H1 (cell line): Measurements from ENCODE around the gene LDLR. TPM values are rescaled to one million over a fixed set of nuclear protein-coding genes. Genes with fewer than 3 reads are reported as not detected.

ENCODE experiments used
- polyA plus RNA-seq, 7 experiments: library from polyadenylated mRNA; depleted of rRNA in 3 of 7; stranded (reverse) in 5 of 7; unstranded in 2 of 7; fragments of >200 nt in 5 of 7; fragments of 200-250 nt in 2 of 7; gene quantifications; 1 replicate in 5 of 7; 2 replicates in 1 of 7; 4 replicates in 1 of 7; pipeline versions ENCODE4 v1.2.1 to v1.2.3, GENCODE V29; 2011 to 2013; ENCODE audit warnings: missing spikeins in 2 of 7, mixed read lengths in 2 of 7
- total RNA-seq: library from RNA; stranded (reverse); fragmentation: NEBNext Ultra II Directional; extraction: Animal tissue kit (Norgen Biotek cat#: 25700); gene quantifications from 2 replicates; pipeline ENCODE4 v1.2.1, GENCODE V29; 2021
- TF ChIP-seq, protein P1 (sequence below): fragments of 300-600 bp; sonication (generic); IDR thresholded peaks from 2 replicates; pipeline ENCODE4 v1.7.1; 2012; ENCODE audit warnings: low read length, moderate library complexity, mild to moderate bottlenecking, inconsistent platforms; ENCODE audit not compliant: insufficient replicate concordance

LDLR gene
- total and polyA plus RNA-seq, 2 of the 8 experiments (the other 6 are each of a cell fraction or from before 2014, with no cell fraction given): 70.1 to 118 TPM

DNA sequence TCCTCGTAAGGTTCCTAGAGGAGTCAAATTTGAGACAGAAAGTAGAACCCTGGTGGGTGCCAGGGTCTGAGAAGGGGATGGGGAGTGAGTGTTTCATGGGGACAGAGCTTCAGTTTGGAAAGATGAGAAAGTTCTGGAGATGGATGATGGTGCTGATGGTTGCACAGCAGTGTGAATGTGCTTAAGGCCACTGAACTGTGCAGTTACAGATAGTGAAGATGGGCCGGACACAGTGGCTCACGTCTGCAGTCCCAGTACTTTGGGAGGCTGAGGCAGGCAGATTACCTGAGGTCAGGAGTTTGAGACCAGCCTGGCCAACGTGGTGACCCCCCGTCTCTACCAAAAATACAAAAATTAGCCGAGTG lies 65.4 kb downstream of the LDLR start (continued):
- TF ChIP-seq, protein P1, sequence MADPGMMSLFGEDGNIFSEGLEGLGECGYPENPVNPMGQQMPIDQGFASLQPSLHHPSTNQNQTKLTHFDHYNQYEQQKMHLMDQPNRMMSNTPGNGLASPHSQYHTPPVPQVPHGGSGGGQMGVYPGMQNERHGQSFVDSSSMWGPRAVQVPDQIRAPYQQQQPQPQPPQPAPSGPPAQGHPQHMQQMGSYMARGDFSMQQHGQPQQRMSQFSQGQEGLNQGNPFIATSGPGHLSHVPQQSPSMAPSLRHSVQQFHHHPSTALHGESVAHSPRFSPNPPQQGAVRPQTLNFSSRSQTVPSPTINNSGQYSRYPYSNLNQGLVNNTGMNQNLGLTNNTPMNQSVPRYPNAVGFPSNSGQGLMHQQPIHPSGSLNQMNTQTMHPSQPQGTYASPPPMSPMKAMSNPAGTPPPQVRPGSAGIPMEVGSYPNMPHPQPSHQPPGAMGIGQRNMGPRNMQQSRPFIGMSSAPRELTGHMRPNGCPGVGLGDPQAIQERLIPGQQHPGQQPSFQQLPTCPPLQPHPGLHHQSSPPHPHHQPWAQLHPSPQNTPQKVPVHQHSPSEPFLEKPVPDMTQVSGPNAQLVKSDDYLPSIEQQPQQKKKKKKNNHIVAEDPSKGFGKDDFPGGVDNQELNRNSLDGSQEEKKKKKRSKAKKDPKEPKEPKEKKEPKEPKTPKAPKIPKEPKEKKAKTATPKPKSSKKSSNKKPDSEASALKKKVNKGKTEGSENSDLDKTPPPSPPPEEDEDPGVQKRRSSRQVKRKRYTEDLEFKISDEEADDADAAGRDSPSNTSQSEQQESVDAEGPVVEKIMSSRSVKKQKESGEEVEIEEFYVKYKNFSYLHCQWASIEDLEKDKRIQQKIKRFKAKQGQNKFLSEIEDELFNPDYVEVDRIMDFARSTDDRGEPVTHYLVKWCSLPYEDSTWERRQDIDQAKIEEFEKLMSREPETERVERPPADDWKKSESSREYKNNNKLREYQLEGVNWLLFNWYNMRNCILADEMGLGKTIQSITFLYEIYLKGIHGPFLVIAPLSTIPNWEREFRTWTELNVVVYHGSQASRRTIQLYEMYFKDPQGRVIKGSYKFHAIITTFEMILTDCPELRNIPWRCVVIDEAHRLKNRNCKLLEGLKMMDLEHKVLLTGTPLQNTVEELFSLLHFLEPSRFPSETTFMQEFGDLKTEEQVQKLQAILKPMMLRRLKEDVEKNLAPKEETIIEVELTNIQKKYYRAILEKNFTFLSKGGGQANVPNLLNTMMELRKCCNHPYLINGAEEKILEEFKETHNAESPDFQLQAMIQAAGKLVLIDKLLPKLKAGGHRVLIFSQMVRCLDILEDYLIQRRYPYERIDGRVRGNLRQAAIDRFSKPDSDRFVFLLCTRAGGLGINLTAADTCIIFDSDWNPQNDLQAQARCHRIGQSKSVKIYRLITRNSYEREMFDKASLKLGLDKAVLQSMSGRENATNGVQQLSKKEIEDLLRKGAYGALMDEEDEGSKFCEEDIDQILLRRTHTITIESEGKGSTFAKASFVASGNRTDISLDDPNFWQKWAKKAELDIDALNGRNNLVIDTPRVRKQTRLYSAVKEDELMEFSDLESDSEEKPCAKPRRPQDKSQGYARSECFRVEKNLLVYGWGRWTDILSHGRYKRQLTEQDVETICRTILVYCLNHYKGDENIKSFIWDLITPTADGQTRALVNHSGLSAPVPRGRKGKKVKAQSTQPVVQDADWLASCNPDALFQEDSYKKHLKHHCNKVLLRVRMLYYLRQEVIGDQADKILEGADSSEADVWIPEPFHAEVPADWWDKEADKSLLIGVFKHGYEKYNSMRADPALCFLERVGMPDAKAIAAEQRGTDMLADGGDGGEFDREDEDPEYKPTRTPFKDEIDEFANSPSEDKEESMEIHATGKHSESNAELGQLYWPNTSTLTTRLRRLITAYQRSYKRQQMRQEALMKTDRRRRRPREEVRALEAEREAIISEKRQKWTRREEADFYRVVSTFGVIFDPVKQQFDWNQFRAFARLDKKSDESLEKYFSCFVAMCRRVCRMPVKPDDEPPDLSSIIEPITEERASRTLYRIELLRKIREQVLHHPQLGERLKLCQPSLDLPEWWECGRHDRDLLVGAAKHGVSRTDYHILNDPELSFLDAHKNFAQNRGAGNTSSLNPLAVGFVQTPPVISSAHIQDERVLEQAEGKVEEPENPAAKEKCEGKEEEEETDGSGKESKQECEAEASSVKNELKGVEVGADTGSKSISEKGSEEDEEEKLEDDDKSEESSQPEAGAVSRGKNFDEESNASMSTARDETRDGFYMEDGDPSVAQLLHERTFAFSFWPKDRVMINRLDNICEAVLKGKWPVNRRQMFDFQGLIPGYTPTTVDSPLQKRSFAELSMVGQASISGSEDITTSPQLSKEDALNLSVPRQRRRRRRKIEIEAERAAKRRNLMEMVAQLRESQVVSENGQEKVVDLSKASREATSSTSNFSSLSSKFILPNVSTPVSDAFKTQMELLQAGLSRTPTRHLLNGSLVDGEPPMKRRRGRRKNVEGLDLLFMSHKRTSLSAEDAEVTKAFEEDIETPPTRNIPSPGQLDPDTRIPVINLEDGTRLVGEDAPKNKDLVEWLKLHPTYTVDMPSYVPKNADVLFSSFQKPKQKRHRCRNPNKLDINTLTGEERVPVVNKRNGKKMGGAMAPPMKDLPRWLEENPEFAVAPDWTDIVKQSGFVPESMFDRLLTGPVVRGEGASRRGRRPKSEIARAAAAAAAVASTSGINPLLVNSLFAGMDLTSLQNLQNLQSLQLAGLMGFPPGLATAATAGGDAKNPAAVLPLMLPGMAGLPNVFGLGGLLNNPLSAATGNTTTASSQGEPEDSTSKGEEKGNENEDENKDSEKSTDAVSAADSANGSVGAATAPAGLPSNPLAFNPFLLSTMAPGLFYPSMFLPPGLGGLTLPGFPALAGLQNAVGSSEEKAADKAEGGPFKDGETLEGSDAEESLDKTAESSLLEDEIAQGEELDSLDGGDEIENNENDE: no peak
- TF ChIP-seq, all 59 proteins: peak for 0
